ENCODE results near the gene ANKRD11.

The ANKRD11 gene

GRCh38 chr16:89361751-89362539 is 128.4 kb downstream of the ANKRD11 start:
- H3K9me3 ChIP-seq (ENCODE audit: control insufficient read depth, low read length) = no peaks in the 10 kb centered on the region
- peak overlapping the region in 1 of 2 experiments; percentile 35 for H3K14ac ChIP-seq (ENCODE audit: low read length in 2 of 2)
- no peak overlapping the region for H3K4me3 ChIP-seq (ENCODE audit: insufficient read depth in 1 of 2, low read depth in 1 of 2, low read length in 2 of 2)
- no peak overlapping the region for H3K27ac ChIP-seq (ENCODE audit: low read length, poor library complexity, severe bottlenecking)
- no peak overlapping the region for H3K4ac ChIP-seq (ENCODE audit: low read depth in 1 of 2, low read length in 2 of 2)
- no peak overlapping the region for H3K23ac ChIP-seq (ENCODE audit: low read length in 2 of 2)
- peaks cover 12 to 15% of the 10 kb centered on the region in 2 experiments for H3K36me3 ChIP-seq (ENCODE audit: control insufficient read depth in 1 of 2, insufficient read depth in 2 of 2, low read depth in 1 of 2, low read length in 2 of 2)
- H3K4me1 ChIP-seq (ENCODE audit: control insufficient read depth, insufficient read depth, low read depth, low read length) = peaks cover 53% of the 10 kb centered on the region
- H3K4me2 ChIP-seq (ENCODE audit: low read length, poor library complexity, severe bottlenecking) = no peak overlapping the region
- no peak overlapping the region for H2AFZ ChIP-seq (ENCODE audit: low read depth, low read length)
- peak overlapping the region in 1 of 2 experiments; percentile 47 for H2BK12ac ChIP-seq (ENCODE audit: low read length in 2 of 2)
- H3K9ac ChIP-seq (ENCODE audit: low read length) = peak overlapping the region; percentile 9
- peaks cover 19% of the 10 kb centered on the region for H3K79me1 ChIP-seq (replicated peaks; ENCODE audit: low read length, poor library complexity, severe bottlenecking)
- WGBS = 84% methylated on average over 12 of the region's 13 CpGs
- H2AK5ac ChIP-seq (ENCODE audit: low read length, severe bottlenecking) = no peak overlapping the region
- H4K8ac ChIP-seq (ENCODE audit: low read length) = no peak overlapping the region
- H3K18ac ChIP-seq (ENCODE audit: low read depth in 1 of 2, low read length in 2 of 2) = no peak overlapping the region
- no peak overlapping the region for H2BK5ac ChIP-seq (ENCODE audit: low read depth, low read length, poor library complexity, severe bottlenecking)
- peak; percentile 40 for DNase-seq
- no peak overlapping the region for H2BK120ac ChIP-seq (ENCODE audit: low read depth, low read length)
- H2BK15ac ChIP-seq (ENCODE audit: low read depth, poor library complexity, severe bottlenecking) = no peak overlapping the region
- no peak overlapping the region for H4K91ac ChIP-seq (ENCODE audit: low read length)
- H3K27me3 ChIP-seq (ENCODE audit: control insufficient read depth in 1 of 2, insufficient read depth in 1 of 2, low read length in 2 of 2) = no peaks in the 10 kb centered on the region

- Histone ChIP-seq H3K4me3 (ENCODE audit: insufficient read depth in 1 of 2, low read depth in 1 of 2, low read length in 2 of 2) (no peak overlapping the region), H3K9ac (ENCODE audit: low read length) (no peak overlapping the region), H3K79me1 (replicated peaks; ENCODE audit: low read length, poor library complexity, severe bottlenecking) (peaks cover 22% of the 10 kb centered on the region), H4K91ac (ENCODE audit: low read length) (peak overlapping the region; percentile 45), H2BK12ac (ENCODE audit: low read length in 2 of 2) (no peak overlapping the region), H4K8ac (ENCODE audit: low read length) (no peak overlapping the region), H2AFZ (ENCODE audit: low read depth, low read length) (no peak overlapping the region), H3K4ac (ENCODE audit: low read depth in 1 of 2, low read length in 2 of 2) (no peak overlapping the region), H3K9me3 (ENCODE audit: control insufficient read depth, low read length) (no peaks in the 10 kb centered on the region), H3K27me3 (ENCODE audit: control insufficient read depth in 1 of 2, insufficient read depth in 1 of 2, low read length in 2 of 2) (no peaks in the 10 kb centered on the region), H3K14ac (ENCODE audit: low read length in 2 of 2) (peak overlapping the region in 1 of 2 experiments; percentile 81), H3K4me2 (ENCODE audit: low read length, poor library complexity, severe bottlenecking) (no peak overlapping the region), H3K23ac (ENCODE audit: low read length in 2 of 2) (peak overlapping the region in 1 of 2 experiments; percentile 90), H2BK15ac (ENCODE audit: low read depth, poor library complexity, severe bottlenecking) (no peak overlapping the region), H2BK120ac (ENCODE audit: low read depth, low read length) (no peak overlapping the region), H2BK5ac (ENCODE audit: low read depth, low read length, poor library complexity, severe bottlenecking) (no peak overlapping the region), H3K36me3 (ENCODE audit: control insufficient read depth in 1 of 2, insufficient read depth in 2 of 2, low read depth in 1 of 2, low read length in 2 of 2) (peaks cover 15% of the 10 kb centered on the region in 2 experiments), H2AK5ac (ENCODE audit: low read length, severe bottlenecking) (no peak overlapping the region), H3K27ac (ENCODE audit: low read length, poor library complexity, severe bottlenecking) (peak overlapping the region; percentile 4), H3K4me1 (ENCODE audit: control insufficient read depth, insufficient read depth, low read depth, low read length) (peaks cover 47% of the 10 kb centered on the region), H3K18ac (ENCODE audit: low read depth in 1 of 2, low read length in 2 of 2) (peak overlapping the region in 1 of 2 experiments; percentile 18)
- 87% methylated on average over 11 of the region's 12 CpGs for WGBS
- no peak for DNase-seq
Observed at GRCh38 chr16:89360760-89361435, 129.5 kb downstream of the ANKRD11 start.

GRCh38 chr16:89359264-89360147 is 130.9 kb downstream of the ANKRD11 start:
- H2BK15ac ChIP-seq (ENCODE audit: low read depth, poor library complexity, severe bottlenecking) = no peak overlapping the region
- H3K4me3 ChIP-seq (ENCODE audit: insufficient read depth in 1 of 2, low read depth in 1 of 2, low read length in 2 of 2) = no peak overlapping the region
- no peak overlapping the region for H3K23ac ChIP-seq (ENCODE audit: low read length in 2 of 2)
- H3K9me3 ChIP-seq (ENCODE audit: control insufficient read depth, low read length) = no peaks in the 10 kb centered on the region
- H3K18ac ChIP-seq (ENCODE audit: low read depth in 1 of 2, low read length in 2 of 2) = peak overlapping the region in 1 of 2 experiments; percentile 18
- H2AK5ac ChIP-seq (ENCODE audit: low read length, severe bottlenecking) = no peak overlapping the region
- H3K9ac ChIP-seq (ENCODE audit: low read length) = peak overlapping the region; percentile 24
- no peak for DNase-seq
- H3K14ac ChIP-seq (ENCODE audit: low read length in 2 of 2) = no peak overlapping the region
- H2AFZ ChIP-seq (ENCODE audit: low read depth, low read length) = no peak overlapping the region
- WGBS = 88% methylated on average over 11 of the region's 18 CpGs
- H4K8ac ChIP-seq (ENCODE audit: low read length) = no peak overlapping the region
- no peak overlapping the region for H3K4ac ChIP-seq (ENCODE audit: low read depth in 1 of 2, low read length in 2 of 2)
- H3K79me1 ChIP-seq (replicated peaks; ENCODE audit: low read length, poor library complexity, severe bottlenecking) = peaks cover 20% of the 10 kb centered on the region
- H3K27me3 ChIP-seq (ENCODE audit: control insufficient read depth in 1 of 2, insufficient read depth in 1 of 2, low read length in 2 of 2) = no peaks in the 10 kb centered on the region
- H3K4me1 ChIP-seq (ENCODE audit: control insufficient read depth, insufficient read depth, low read depth, low read length) = peaks cover 46% of the 10 kb centered on the region
- no peak overlapping the region for H3K4me2 ChIP-seq (ENCODE audit: low read length, poor library complexity, severe bottlenecking)
- peaks cover 15 to 25% of the 10 kb centered on the region in 2 experiments for H3K36me3 ChIP-seq (ENCODE audit: control insufficient read depth in 1 of 2, insufficient read depth in 2 of 2, low read depth in 1 of 2, low read length in 2 of 2)
- H2BK12ac ChIP-seq (ENCODE audit: low read length in 2 of 2) = no peak overlapping the region
- H2BK120ac ChIP-seq (ENCODE audit: low read depth, low read length) = no peak overlapping the region
- H3K27ac ChIP-seq (ENCODE audit: low read length, poor library complexity, severe bottlenecking) = no peak overlapping the region
- no peak overlapping the region for H4K91ac ChIP-seq (ENCODE audit: low read length)
- no peak overlapping the region for H2BK5ac ChIP-seq (ENCODE audit: low read depth, low read length, poor library complexity, severe bottlenecking)

Measured in mesenchymal stem cell (in vitro differentiated cells and primary cell).